H1 (cell line): ENCODE results near the gene CSH1. TPM values are rescaled to one million over a fixed set of nuclear protein-coding genes. Genes with fewer than 3 reads are reported as not detected.

ENCODE experiments used
- CTCF ChIA-PET: fragments of 300-600 bp; sonication (Branson Sonifier 250); formaldehyde crosslinking; loops from one replicate; lab custom pipeline; 2021; ENCODE audit not compliant: partially characterized antibody; lab: Charles Lee
- POLR2A ChIA-PET: fragments of 300-600 bp; sonication (Branson Sonifier 250); formaldehyde crosslinking; loops from one replicate; lab custom pipeline; 2021; ENCODE audit warnings: inconsistent platforms; ENCODE audit not compliant: partially characterized antibody; lab: Charles Lee
- DNase-seq, 2 experiments: peaks; one replicate each; pipeline versions ENCODE4 v3.0.0 to v3.0.0-alpha.2; 2010 to 2022; ENCODE audit warnings: low spot score in 2 of 2, low read depth in 1 of 2, mixed read lengths in 1 of 2
- FAIRE-seq: peaks from 2 replicates; lab custom pipeline; 2011; peaks lifted over from hg19 to GRCh38; lab: Jason Lieb, UNC
- H2AFZ ChIP-seq: 2 replicates; pipeline ENCODE4 v1.8.1; 2012; ENCODE audit warnings: low read length, inconsistent platforms
- H2AK5ac ChIP-seq: 2 replicates; pipeline ENCODE4 v1.6.1; 2013; ENCODE audit warnings: low read depth, low read length
- H2BK120ac ChIP-seq: replicated peaks from 2 replicates; pipeline ENCODE3; 2013; ENCODE audit warnings: low read depth, low read length, inconsistent platforms
- H2BK12ac ChIP-seq: 2 replicates; pipeline ENCODE4 v1.6.1; 2013; ENCODE audit warnings: low read depth, low read length
- H2BK15ac ChIP-seq: 2 replicates; pipeline ENCODE4 v1.6.1; 2013; ENCODE audit warnings: low read length
- H2BK20ac ChIP-seq: 2 replicates; pipeline ENCODE4 v1.6.1; 2013; ENCODE audit warnings: low read length
- H2BK5ac ChIP-seq: 2 replicates; pipeline ENCODE4 v1.6.1; 2013; ENCODE audit warnings: low read depth, low read length
- H3K14ac ChIP-seq: 2 replicates; pipeline ENCODE4 v1.6.1; 2013; ENCODE audit warnings: inconsistent platforms; ENCODE audit not compliant: insufficient read length
- H3K18ac ChIP-seq: 2 replicates; pipeline ENCODE4 v1.6.1; 2013; ENCODE audit warnings: low read length; ENCODE audit errors: extremely low read depth
- H3K23ac ChIP-seq: 2 replicates; pipeline ENCODE4 v1.6.1; 2013; ENCODE audit warnings: inconsistent platforms; ENCODE audit not compliant: insufficient read length
- H3K23me2 ChIP-seq: 2 replicates; pipeline ENCODE4 v1.6.1; 2013; ENCODE audit warnings: low read depth, low read length
- H3K27ac ChIP-seq: 2 replicates; pipeline ENCODE4 v1.6.1; 2011; ENCODE audit warnings: low read depth, low read length, inconsistent platforms
- H3K27me3 ChIP-seq, 4 experiments: replicated peaks in 1 of 4; 1 replicate in 1 of 4; 2 replicates in 3 of 4; pipeline versions ENCODE4 v1.6.1 to v1.8.1; 2011 to 2013; ENCODE audit warnings: low read length in 3 of 4, mild to moderate bottlenecking in 3 of 4, inconsistent platforms in 2 of 4, mixed read lengths in 2 of 4, moderate library complexity in 1 of 4; ENCODE audit not compliant: control insufficient read depth in 3 of 4, insufficient read depth in 3 of 4; ENCODE audit errors: extremely low read depth in 1 of 4
- H3K36me3 ChIP-seq, 4 experiments: 2 replicates each; pipeline versions ENCODE4 v1.6.1 to v1.8.1; 2011 to 2013; ENCODE audit warnings: mild to moderate bottlenecking in 4 of 4, low read length in 3 of 4, moderate library complexity in 2 of 4, control low read depth in 1 of 4, inconsistent platforms in 1 of 4; ENCODE audit not compliant: insufficient read depth in 4 of 4, control insufficient read depth in 2 of 4
- H3K4ac ChIP-seq: replicated peaks from 2 replicates; pipeline ENCODE3; 2013; ENCODE audit warnings: low read length, low read depth, mixed read lengths, inconsistent platforms; ENCODE audit not compliant: insufficient read length
- H3K4me1 ChIP-seq, 4 experiments: replicated peaks in 1 of 4; 1 replicate in 1 of 4; 2 replicates in 3 of 4; pipeline versions ENCODE4 v1.6.1 to v1.8.1; 2011 to 2013; ENCODE audit warnings: low read length in 3 of 4, inconsistent platforms in 2 of 4, mixed read lengths in 1 of 4; ENCODE audit not compliant: insufficient read depth in 4 of 4, control insufficient read depth in 3 of 4
- H3K4me2 ChIP-seq, 2 experiments: 2 replicates each; pipeline versions ENCODE4 v1.6.1 to v1.8.1; 2011 to 2013; ENCODE audit warnings: low read depth in 2 of 2, low read length in 2 of 2, control low read depth in 1 of 2, inconsistent platforms in 1 of 2, mild to moderate bottlenecking in 1 of 2; ENCODE audit not compliant: insufficient read depth in 1 of 2
- H3K4me3 ChIP-seq, 4 experiments: fragments of 200-600, 300-600 bp in 1 of 4; sonication (generic), shearing (Covaris generic), sonication (Bioruptor Twin) in 1 of 4; 2 replicates each; pipeline versions ENCODE4 v1.5.1 to v1.8.1; 2011 to 2016; ENCODE audit warnings: low read length in 4 of 4, low read depth in 3 of 4, control low read depth in 2 of 4, inconsistent platforms in 2 of 4, mild to moderate bottlenecking in 2 of 4, mixed read lengths in 1 of 4, moderate library complexity in 1 of 4; ENCODE audit not compliant: insufficient read depth in 2 of 4; ENCODE audit errors: extremely low read depth in 1 of 4
- H3K56ac ChIP-seq: replicated peaks from 2 replicates; pipeline ENCODE3; 2013; ENCODE audit warnings: low read depth, mild to moderate bottlenecking, mixed read lengths, low read length, inconsistent platforms; ENCODE audit not compliant: insufficient read length
- H3K79me1 ChIP-seq: 2 replicates; pipeline ENCODE4 v1.6.1; 2013; ENCODE audit warnings: low read depth, low read length, control low read depth
- H3K79me2 ChIP-seq, 2 experiments: 2 replicates each; pipeline versions ENCODE4 v1.6.1 to v1.8.1; 2012 to 2013; ENCODE audit warnings: low read length in 2 of 2, mild to moderate bottlenecking in 2 of 2, inconsistent platforms in 1 of 2; ENCODE audit not compliant: insufficient read depth in 2 of 2, control insufficient read depth in 1 of 2
- H3K9ac ChIP-seq, 4 experiments: replicated peaks in 1 of 4; 1 replicate in 1 of 4; 2 replicates in 3 of 4; pipeline versions ENCODE4 v1.6.1 to v1.8.1; 2011 to 2013; ENCODE audit warnings: low read depth in 3 of 4, low read length in 3 of 4, control low read depth in 2 of 4, mild to moderate bottlenecking in 2 of 4, moderate library complexity in 2 of 4, inconsistent platforms in 1 of 4; ENCODE audit errors: extremely low read depth in 1 of 4
- H3K9me3 ChIP-seq, 2 experiments: 2 replicates each; pipeline versions ENCODE4 v1.6.1 to v1.8.1; 2012 to 2013; ENCODE audit warnings: mild to moderate bottlenecking in 2 of 2, moderate library complexity in 2 of 2, control low read depth in 1 of 2, inconsistent platforms in 1 of 2, low read depth in 1 of 2, low read length in 1 of 2, mixed read lengths in 1 of 2; ENCODE audit not compliant: insufficient read depth in 2 of 2
- H4K20me1 ChIP-seq, 2 experiments: replicated peaks in 1 of 2; 2 replicates each; pipeline versions ENCODE3 to v1.8.1; 2011 to 2013; ENCODE audit warnings: inconsistent platforms in 2 of 2, low read length in 2 of 2, mild to moderate bottlenecking in 1 of 2; ENCODE audit not compliant: insufficient read depth in 2 of 2, control insufficient read depth in 1 of 2
- H4K5ac ChIP-seq: 2 replicates; pipeline ENCODE4 v1.6.1; 2013; ENCODE audit warnings: low read length, low read depth, mixed read lengths, inconsistent platforms; ENCODE audit not compliant: insufficient read length
- H4K8ac ChIP-seq: 2 replicates; pipeline ENCODE4 v1.8.0; 2013; ENCODE audit warnings: mild to moderate bottlenecking, moderate library complexity, low read length, inconsistent platforms; ENCODE audit not compliant: insufficient read depth; ENCODE audit errors: extremely low read depth
- H4K91ac ChIP-seq: replicated peaks from 2 replicates; pipeline ENCODE3; 2013; ENCODE audit warnings: low read length, mixed read lengths, inconsistent platforms; ENCODE audit not compliant: insufficient read length
- CREB1 ChIP-seq: IDR thresholded peaks from 2 replicates; pipeline ENCODE4 v1.6.1; 2012; ENCODE audit warnings: inconsistent platforms
- KDM1A ChIP-seq: fragments of 200-600, 300-600 bp; sonication (generic); IDR thresholded peaks from 2 replicates; pipeline ENCODE4 v1.7.1; 2016; ENCODE audit warnings: mild to moderate bottlenecking, low read length, borderline replicate concordance
- WGBS, 2 experiments: shearing (Covaris generic) in 1 of 2; methylation state at CpG; one replicate each; pipeline versions ENCODE4 v1.1.6 to v1.1.7; 2013 to 2015; ENCODE audit warnings: low lambda C conversion rate in 2 of 2, mixed read lengths in 2 of 2, inconsistent platforms in 1 of 2, low coverage in 1 of 2, missing lambda C conversion rate in 1 of 2; ENCODE audit not compliant: insufficient replicate concordance in 2 of 2, insufficient coverage in 1 of 2, insufficient read length in 1 of 2; ENCODE audit errors: extremely low coverage in 1 of 2, missing lambda C conversion rate in 1 of 2; 5-methylcytosine and 5-hydroxymethylcytosine counted together
- polyA plus RNA-seq, 7 experiments: library from polyadenylated mRNA; depleted of rRNA in 3 of 7; stranded (reverse) in 5 of 7; unstranded in 2 of 7; fragments of >200 nt in 5 of 7; fragments of 200-250 nt in 2 of 7; gene quantifications; 1 replicate in 5 of 7; 2 replicates in 1 of 7; 4 replicates in 1 of 7; pipeline versions ENCODE4 v1.2.1 to v1.2.3, GENCODE V29; 2011 to 2013; ENCODE audit warnings: missing spikeins in 2 of 7, mixed read lengths in 2 of 7
- total RNA-seq: library from RNA; stranded (reverse); fragmentation: NEBNext Ultra II Directional; extraction: Animal tissue kit (Norgen Biotek cat#: 25700); gene quantifications from 2 replicates; pipeline ENCODE4 v1.2.1, GENCODE V29; 2021

CSH1 gene
- total and polyA plus RNA-seq, 2 of the 8 experiments (the other 6 are each of a cell fraction or from before 2014, with no cell fraction given) = 0.12 TPM; not detected in 1

DNA sequence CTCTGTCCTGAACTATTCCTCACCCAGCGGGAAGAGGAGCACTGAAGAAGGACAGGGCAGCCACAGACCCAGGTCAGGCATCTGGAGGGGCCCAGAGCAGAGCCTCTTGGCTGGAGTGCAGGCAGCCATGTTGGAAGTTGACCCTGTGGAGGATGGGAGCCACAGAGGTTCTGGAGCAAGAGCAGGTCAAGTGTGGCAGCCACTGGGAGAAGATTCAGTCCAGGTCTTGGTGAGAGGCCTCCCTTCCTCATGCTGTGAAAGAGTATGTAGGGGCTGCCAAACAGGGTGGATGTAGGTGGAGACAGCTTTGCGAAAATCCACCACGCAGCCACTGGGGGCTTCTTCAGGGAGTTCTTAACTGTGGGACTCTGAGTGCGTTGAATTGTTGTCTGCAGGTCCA is 36.3 kb upstream of the CSH1 start:
- no peak overlapping the region for H3K14ac ChIP-seq
- ChIA-PET CTCF (interaction anchor here (0.9 to 11.4 kb wide), 11 partner anchors 14 to 93 kb away, joined by 3 to 164 read pairs (median 6); partner anchors contain the start of genes CSHL1, GH1 and GH2), POLR2A (interaction anchor here (0.8 kb wide), 1 partner anchor 9 kb away, joined by 3 read pairs; no protein-coding TSS in a partner anchor)
- peak overlapping the region; percentile 15; the same call in 1 of the 2 replicates for H4K8ac ChIP-seq
- no peak overlapping the region for H3K23ac ChIP-seq
- no peaks in the 10 kb centered on the region for H3K79me2 ChIP-seq
- no peaks in the 10 kb centered on the region for H3K27me3 ChIP-seq
- no peak overlapping the region for H3K4me2 ChIP-seq
- H3K9ac ChIP-seq = no peak overlapping the region
- H3K4ac ChIP-seq = no peak overlapping the region
- FAIRE-seq = no peak
- H3K27ac ChIP-seq = no peak overlapping the region
- H3K36me3 ChIP-seq = no peaks in the 10 kb centered on the region
- peaks cover 0 to 18% (median 12%) of the 10 kb centered on the region in 4 experiments; a peak in 6 of 7 replicates for H3K4me1 ChIP-seq
- no peaks in the 10 kb centered on the region for H3K23me2 ChIP-seq
- no peak overlapping the region for H2BK120ac ChIP-seq
- no peak overlapping the region for H2AK5ac ChIP-seq
- H2AFZ ChIP-seq = peak overlapping the region; percentile 41
- H2BK5ac ChIP-seq = no peak overlapping the region
- no peaks in the 10 kb centered on the region for H3K9me3 ChIP-seq
- WGBS, 2 experiments = 96% methylated on average over 4 of the region's 4 CpGs; no CpG with 5 or more reads in 1 of the 2 experiments
- H4K5ac ChIP-seq = no peak overlapping the region
- TF ChIP-seq CREB1 (no peak), KDM1A (peak; percentile 71; the same call in 1 of the 2 replicates)
- H3K56ac ChIP-seq = no peak overlapping the region
- DNase-seq = no peak
- H2BK15ac ChIP-seq = peak overlapping the region; percentile 95; the same call in 1 of the 2 replicates
- H3K4me3 ChIP-seq = no peak overlapping the region
- H4K20me1 ChIP-seq = no peaks in the 10 kb centered on the region
- no peak overlapping the region for H2BK20ac ChIP-seq
- no peak overlapping the region for H2BK12ac ChIP-seq
- H3K79me1 ChIP-seq = no peaks in the 10 kb centered on the region
- H4K91ac ChIP-seq = no peak overlapping the region
- no peak overlapping the region for H3K18ac ChIP-seq
